WTC11 (cell line): ENCODE data around the gene S100P. TPM values are rescaled to one million over a fixed set of nuclear protein-coding genes. Genes with fewer than 3 reads are reported as not detected.

Experiments used
- ATAC-seq: fragments of 200-7000 bp; cut with Tn5 transposase; 2 replicates; pipeline ENCODE4 v1.10.0; 2021; ENCODE audit warnings: mild to moderate bottlenecking, moderate library complexity
- CTCF ChIA-PET: fragments of 300-600 bp; sonication (Branson Sonifier 250); formaldehyde crosslinking; loops from one replicate; lab custom pipeline; 2021; ENCODE audit warnings: antibody characterized with exemption; lab: Charles Lee
- POLR2A ChIA-PET: fragments of 350-600 bp; sonication (Branson Sonifier 250); formaldehyde crosslinking; loops from one replicate; lab custom pipeline; 2021; ENCODE audit warnings: antibody characterized with exemption; lab: Charles Lee
- DNase-seq: peaks from one replicate; pipeline ENCODE4 v3.0.0; 2021; ENCODE audit warnings: low spot score
- H3K27ac Mint-ChIP-seq: 2 replicates; pipeline ENCODE4 v1.8.0; 2021; ENCODE audit warnings: mixed read lengths
- H3K27me3 Mint-ChIP-seq: 2 replicates; pipeline ENCODE4 v1.8.0; 2021; ENCODE audit warnings: low read depth, mild to moderate bottlenecking, moderate library complexity, mixed read lengths
- H3K36me3 Mint-ChIP-seq: 2 replicates; pipeline ENCODE4 v1.8.0; 2021; ENCODE audit warnings: mixed read lengths
- H3K4me1 Mint-ChIP-seq: 2 replicates; pipeline ENCODE4 v1.8.0; 2022; ENCODE audit warnings: mixed read lengths
- H3K4me3 Mint-ChIP-seq: 2 replicates; pipeline ENCODE4 v1.8.0; 2021; ENCODE audit warnings: mild to moderate bottlenecking, moderate library complexity, mixed read lengths
- H3K9me3 Mint-ChIP-seq: 2 replicates; pipeline ENCODE4 v1.8.0; 2021; ENCODE audit warnings: mixed read lengths
- AFF4 ChIP-seq: sonication (generic); formaldehyde crosslinking; IDR thresholded peaks from 2 replicates; pipeline ENCODE4 v1.8.1; 2023; ENCODE audit warnings: mild to moderate bottlenecking, missing genetic modification reagents, borderline replicate concordance
- ARID4B ChIP-seq: sonication (generic); formaldehyde crosslinking; IDR thresholded peaks from 2 replicates; pipeline ENCODE4 v1.8.0; 2023; ENCODE audit warnings: missing genetic modification reagents, mild to moderate bottlenecking, borderline replicate concordance
- CTCF ChIP-seq: fragments of 200-600 bp; IDR thresholded peaks from 2 replicates; pipeline ENCODE4 v1.8.0; 2022; ENCODE audit warnings: antibody characterized with exemption
- E2F5 ChIP-seq: sonication (generic); formaldehyde crosslinking; IDR thresholded peaks from 2 replicates; pipeline ENCODE4 v1.8.1; 2022; ENCODE audit warnings: mild to moderate bottlenecking, moderate library complexity, missing genetic modification reagents
- FOXK1 ChIP-seq: sonication (generic); formaldehyde crosslinking; IDR thresholded peaks from 2 replicates; pipeline ENCODE4 v1.8.0; 2022; ENCODE audit warnings: mild to moderate bottlenecking, moderate library complexity, missing genetic modification reagents
- GTF2I ChIP-seq: fragments of 250-450 bp; sonication (Bioruptor Pico); conservative IDR thresholded peaks from 2 replicates; pipeline ENCODE4 v1.4.0; 2021; ENCODE audit warnings: mild to moderate bottlenecking
- ZNF121 ChIP-seq: sonication (generic); formaldehyde crosslinking; IDR thresholded peaks from 2 replicates; pipeline ENCODE4 v1.8.0; 2023; ENCODE audit warnings: missing genetic modification reagents
- ZNF423 ChIP-seq: fragments of 250-450 bp; sonication (Bioruptor Pico); IDR thresholded peaks from 2 replicates; pipeline ENCODE4 v2.1.2; 2022; ENCODE audit warnings: mild to moderate bottlenecking, moderate library complexity
- total RNA-seq: library from RNA; stranded (reverse); gene quantifications from 3 replicates; pipeline ENCODE4 v1.2.3, GENCODE V29; 2021

Gene S100P
- total RNA-seq, 1 experiment from 2014 or later = not detected

- H3K4me3 Mint-ChIP-seq = no peak overlapping the region
These were observed 5.7 kb downstream of the S100P start for GRCh38 chr4:6699388-6699787.

GRCh38 chr4:6699903-6700302 lies 6.2 kb downstream of the S100P start:
- peak; percentile 84; the same call in 1 of the 2 replicates for TF ChIP-seq ZNF121 (CRISPR knock-in tag)
- TF ChIP-seq GTF2I (CRISPR knock-in tag) = no peak
- TF ChIP-seq, all 79 proteins: peak for 1
- ChIA-PET POLR2A (no interaction called here), CTCF (no interaction called here)
- ATAC-seq (no peak), DNase-seq (no peak)
- H3K9me3 Mint-ChIP-seq = peaks cover 23% of the 10 kb centered on the region
- H3K4me3 Mint-ChIP-seq = no peak overlapping the region
- H3K36me3 Mint-ChIP-seq = peaks cover 28% of the 10 kb centered on the region
- no peak overlapping the region for H3K27ac Mint-ChIP-seq
- H3K27me3 Mint-ChIP-seq = no peaks in the 10 kb centered on the region
- H3K4me1 Mint-ChIP-seq = no peaks in the 10 kb centered on the region

More at GRCh38 chr4:6699388-6699787, 5.7 kb downstream of the S100P start:
- Mint-ChIP-seq H3K4me1 (no peaks in the 10 kb centered on the region), H3K9me3 (peaks cover 18% of the 10 kb centered on the region), H3K27ac (no peak overlapping the region), H3K27me3 (no peaks in the 10 kb centered on the region), H3K36me3 (peaks cover 24% of the 10 kb centered on the region)
- TF ChIP-seq FOXK1 (no peak), E2F5 (no peak), AFF4 (CRISPR knock-in tag) (no peak)
- no peak for DNase-seq
- ChIA-PET CTCF (interaction anchor here (1.0 kb wide), 1 partner anchor 10 kb away, joined by 3 read pairs; the partner anchor contains the start of gene MRFAP1L1), POLR2A (no interaction called here)
- ATAC-seq = no peak

- CTCF ChIA-PET = interaction anchor here (0.6 to 2.9 kb wide), 34 partner anchors 8 to 400 kb away, joined by 3 to 56 read pairs (median 4); partner anchors contain the start of genes BLOC1S4, MAN2B2, MRFAP1L1 and TBC1D14
- DNase-seq = peak; percentile 86
- TF ChIP-seq CTCF (peak; percentile 86), ARID4B (CRISPR knock-in tag) (no peak), ZNF423 (CRISPR knock-in tag) (no peak)
- TF ChIP-seq, all 79 proteins: peak for 1
- Mint-ChIP-seq H3K27me3 (no peaks in the 10 kb centered on the region), H3K27ac (no peak overlapping the region), H3K9me3 (peaks cover 29% of the 10 kb centered on the region), H3K4me3 (no peak overlapping the region), H3K36me3 (peaks cover 33% of the 10 kb centered on the region), H3K4me1 (no peaks in the 10 kb centered on the region)
- POLR2A ChIA-PET = interaction anchor here (0.9 kb wide), 1 partner anchor 15 kb away, joined by 3 read pairs; the partner anchor contains the start of gene BLOC1S4
- peak; percentile 100 for ATAC-seq
These were observed 7.7 kb downstream of the S100P start for GRCh38 chr4:6701371-6701770.
